H1 (cell line): ENCODE results near the gene MOB4. TPM values are rescaled to one million over a fixed set of nuclear protein-coding genes. Genes with fewer than 3 reads are reported as not detected.
A peak's percentile ranks its signal among the peaks of the same experiment; 100 is the strongest.

Experiments used
- CTCF ChIA-PET: fragments of 300-600 bp; sonication (Branson Sonifier 250); formaldehyde crosslinking; loops from one replicate; lab custom pipeline; 2021; ENCODE audit not compliant: partially characterized antibody; lab: Charles Lee
- POLR2A ChIA-PET: fragments of 300-600 bp; sonication (Branson Sonifier 250); formaldehyde crosslinking; loops from one replicate; lab custom pipeline; 2021; ENCODE audit warnings: inconsistent platforms; ENCODE audit not compliant: partially characterized antibody; lab: Charles Lee
- DNase-seq, 2 experiments: peaks; one replicate each; pipeline versions ENCODE4 v3.0.0 to v3.0.0-alpha.2; 2010 to 2022; ENCODE audit warnings: low spot score in 2 of 2, low read depth in 1 of 2, mixed read lengths in 1 of 2
- FAIRE-seq: peaks from 2 replicates; lab custom pipeline; 2011; peaks lifted over from hg19 to GRCh38; lab: Jason Lieb, UNC
- H2AFZ ChIP-seq: 2 replicates; pipeline ENCODE4 v1.8.1; 2012; ENCODE audit warnings: low read length, inconsistent platforms
- H2AK5ac ChIP-seq: 2 replicates; pipeline ENCODE4 v1.6.1; 2013; ENCODE audit warnings: low read depth, low read length
- H2BK120ac ChIP-seq: replicated peaks from 2 replicates; pipeline ENCODE3; 2013; ENCODE audit warnings: low read depth, low read length, inconsistent platforms
- H2BK12ac ChIP-seq: 2 replicates; pipeline ENCODE4 v1.6.1; 2013; ENCODE audit warnings: low read depth, low read length
- H2BK15ac ChIP-seq: 2 replicates; pipeline ENCODE4 v1.6.1; 2013; ENCODE audit warnings: low read length
- H2BK20ac ChIP-seq: 2 replicates; pipeline ENCODE4 v1.6.1; 2013; ENCODE audit warnings: low read length
- H2BK5ac ChIP-seq: 2 replicates; pipeline ENCODE4 v1.6.1; 2013; ENCODE audit warnings: low read depth, low read length
- H3K14ac ChIP-seq: 2 replicates; pipeline ENCODE4 v1.6.1; 2013; ENCODE audit warnings: inconsistent platforms; ENCODE audit not compliant: insufficient read length
- H3K18ac ChIP-seq: 2 replicates; pipeline ENCODE4 v1.6.1; 2013; ENCODE audit warnings: low read length; ENCODE audit errors: extremely low read depth
- H3K23ac ChIP-seq: 2 replicates; pipeline ENCODE4 v1.6.1; 2013; ENCODE audit warnings: inconsistent platforms; ENCODE audit not compliant: insufficient read length
- H3K23me2 ChIP-seq: 2 replicates; pipeline ENCODE4 v1.6.1; 2013; ENCODE audit warnings: low read depth, low read length
- H3K27ac ChIP-seq: 2 replicates; pipeline ENCODE4 v1.6.1; 2011; ENCODE audit warnings: low read depth, low read length, inconsistent platforms
- H3K27me3 ChIP-seq, 4 experiments: replicated peaks in 1 of 4; 1 replicate in 1 of 4; 2 replicates in 3 of 4; pipeline versions ENCODE4 v1.6.1 to v1.8.1; 2011 to 2013; ENCODE audit warnings: low read length in 3 of 4, mild to moderate bottlenecking in 3 of 4, inconsistent platforms in 2 of 4, mixed read lengths in 2 of 4, moderate library complexity in 1 of 4; ENCODE audit not compliant: control insufficient read depth in 3 of 4, insufficient read depth in 3 of 4; ENCODE audit errors: extremely low read depth in 1 of 4
- H3K36me3 ChIP-seq, 4 experiments: 2 replicates each; pipeline versions ENCODE4 v1.6.1 to v1.8.1; 2011 to 2013; ENCODE audit warnings: mild to moderate bottlenecking in 4 of 4, low read length in 3 of 4, moderate library complexity in 2 of 4, control low read depth in 1 of 4, inconsistent platforms in 1 of 4; ENCODE audit not compliant: insufficient read depth in 4 of 4, control insufficient read depth in 2 of 4
- H3K4ac ChIP-seq: replicated peaks from 2 replicates; pipeline ENCODE3; 2013; ENCODE audit warnings: low read length, low read depth, mixed read lengths, inconsistent platforms; ENCODE audit not compliant: insufficient read length
- H3K4me1 ChIP-seq, 4 experiments: replicated peaks in 1 of 4; 1 replicate in 1 of 4; 2 replicates in 3 of 4; pipeline versions ENCODE4 v1.6.1 to v1.8.1; 2011 to 2013; ENCODE audit warnings: low read length in 3 of 4, inconsistent platforms in 2 of 4, mixed read lengths in 1 of 4; ENCODE audit not compliant: insufficient read depth in 4 of 4, control insufficient read depth in 3 of 4
- H3K4me2 ChIP-seq, 2 experiments: 2 replicates each; pipeline versions ENCODE4 v1.6.1 to v1.8.1; 2011 to 2013; ENCODE audit warnings: low read depth in 2 of 2, low read length in 2 of 2, control low read depth in 1 of 2, inconsistent platforms in 1 of 2, mild to moderate bottlenecking in 1 of 2; ENCODE audit not compliant: insufficient read depth in 1 of 2
- H3K4me3 ChIP-seq, 4 experiments: fragments of 200-600, 300-600 bp in 1 of 4; sonication (generic), shearing (Covaris generic), sonication (Bioruptor Twin) in 1 of 4; 2 replicates each; pipeline versions ENCODE4 v1.5.1 to v1.8.1; 2011 to 2016; ENCODE audit warnings: low read length in 4 of 4, low read depth in 3 of 4, control low read depth in 2 of 4, inconsistent platforms in 2 of 4, mild to moderate bottlenecking in 2 of 4, mixed read lengths in 1 of 4, moderate library complexity in 1 of 4; ENCODE audit not compliant: insufficient read depth in 2 of 4; ENCODE audit errors: extremely low read depth in 1 of 4
- H3K56ac ChIP-seq: replicated peaks from 2 replicates; pipeline ENCODE3; 2013; ENCODE audit warnings: low read depth, mild to moderate bottlenecking, mixed read lengths, low read length, inconsistent platforms; ENCODE audit not compliant: insufficient read length
- H3K79me1 ChIP-seq: 2 replicates; pipeline ENCODE4 v1.6.1; 2013; ENCODE audit warnings: low read depth, low read length, control low read depth
- H3K79me2 ChIP-seq, 2 experiments: 2 replicates each; pipeline versions ENCODE4 v1.6.1 to v1.8.1; 2012 to 2013; ENCODE audit warnings: low read length in 2 of 2, mild to moderate bottlenecking in 2 of 2, inconsistent platforms in 1 of 2; ENCODE audit not compliant: insufficient read depth in 2 of 2, control insufficient read depth in 1 of 2
- H3K9ac ChIP-seq, 4 experiments: replicated peaks in 1 of 4; 1 replicate in 1 of 4; 2 replicates in 3 of 4; pipeline versions ENCODE4 v1.6.1 to v1.8.1; 2011 to 2013; ENCODE audit warnings: low read depth in 3 of 4, low read length in 3 of 4, control low read depth in 2 of 4, mild to moderate bottlenecking in 2 of 4, moderate library complexity in 2 of 4, inconsistent platforms in 1 of 4; ENCODE audit errors: extremely low read depth in 1 of 4
- H3K9me3 ChIP-seq, 2 experiments: 2 replicates each; pipeline versions ENCODE4 v1.6.1 to v1.8.1; 2012 to 2013; ENCODE audit warnings: mild to moderate bottlenecking in 2 of 2, moderate library complexity in 2 of 2, control low read depth in 1 of 2, inconsistent platforms in 1 of 2, low read depth in 1 of 2, low read length in 1 of 2, mixed read lengths in 1 of 2; ENCODE audit not compliant: insufficient read depth in 2 of 2
- H4K20me1 ChIP-seq, 2 experiments: replicated peaks in 1 of 2; 2 replicates each; pipeline versions ENCODE3 to v1.8.1; 2011 to 2013; ENCODE audit warnings: inconsistent platforms in 2 of 2, low read length in 2 of 2, mild to moderate bottlenecking in 1 of 2; ENCODE audit not compliant: insufficient read depth in 2 of 2, control insufficient read depth in 1 of 2
- H4K5ac ChIP-seq: 2 replicates; pipeline ENCODE4 v1.6.1; 2013; ENCODE audit warnings: low read length, low read depth, mixed read lengths, inconsistent platforms; ENCODE audit not compliant: insufficient read length
- H4K8ac ChIP-seq: 2 replicates; pipeline ENCODE4 v1.8.0; 2013; ENCODE audit warnings: mild to moderate bottlenecking, moderate library complexity, low read length, inconsistent platforms; ENCODE audit not compliant: insufficient read depth; ENCODE audit errors: extremely low read depth
- H4K91ac ChIP-seq: replicated peaks from 2 replicates; pipeline ENCODE3; 2013; ENCODE audit warnings: low read length, mixed read lengths, inconsistent platforms; ENCODE audit not compliant: insufficient read length
- CHD2 ChIP-seq: IDR thresholded peaks from 2 replicates; pipeline ENCODE4 v1.6.1; 2012; ENCODE audit warnings: low read length, improper control_type of control experiment
- HDAC2 ChIP-seq, 2 experiments: fragments of 300-600 bp in 1 of 2; sonication (generic) in 1 of 2; IDR thresholded peaks; 2 replicates each; pipeline ENCODE4 v1.6.1; 2011 to 2012; ENCODE audit warnings: low read depth in 2 of 2, low read length in 2 of 2, mild to moderate bottlenecking in 2 of 2, moderate library complexity in 2 of 2, borderline replicate concordance in 1 of 2, inconsistent platforms in 1 of 2
- KDM4A ChIP-seq: IDR thresholded peaks from one replicate; pipeline ENCODE4 v1.7.1; 2012; ENCODE audit warnings: low read depth, mild to moderate bottlenecking, moderate library complexity, low read length, inconsistent platforms; ENCODE audit not compliant: severe bottlenecking
- MAFK ChIP-seq: IDR thresholded peaks from 2 replicates; pipeline ENCODE4 v1.6.1; 2012; ENCODE audit warnings: low read depth, mild to moderate bottlenecking, improper control_type of control experiment, low read length
- POLR2AphosphoS5 ChIP-seq: IDR thresholded peaks from 2 replicates; pipeline ENCODE4 v1.6.1; 2011; ENCODE audit warnings: low read depth, low read length
- POU5F1 ChIP-seq: IDR thresholded peaks from 2 replicates; pipeline ENCODE4 v1.6.1; 2011; ENCODE audit warnings: low read depth, mild to moderate bottlenecking, low read length, moderate library complexity
- RAD21 ChIP-seq, 2 experiments: IDR thresholded peaks in 1 of 2; conservative IDR thresholded peaks in 1 of 2; 2 replicates each; pipeline ENCODE4 v1.6.1; 2011; ENCODE audit warnings: low read depth in 2 of 2, low read length in 2 of 2, improper control_type of control experiment in 1 of 2, inconsistent platforms in 1 of 2, mild to moderate bottlenecking in 1 of 2, moderate library complexity in 1 of 2
- SP1 ChIP-seq: IDR thresholded peaks from 2 replicates; pipeline ENCODE4 v1.6.1; 2011; ENCODE audit warnings: low read depth, low read length
- TCF12 ChIP-seq: IDR thresholded peaks from 2 replicates; pipeline ENCODE4 v1.6.1; 2011; ENCODE audit warnings: low read depth, mild to moderate bottlenecking, low read length
- TEAD4 ChIP-seq: IDR thresholded peaks from 2 replicates; pipeline ENCODE4 v1.6.1; 2012; ENCODE audit warnings: low read depth, low read length, inconsistent platforms, mixed read lengths
- WGBS, 2 experiments: shearing (Covaris generic) in 1 of 2; methylation state at CpG; one replicate each; pipeline versions ENCODE4 v1.1.6 to v1.1.7; 2013 to 2015; ENCODE audit warnings: low lambda C conversion rate in 2 of 2, mixed read lengths in 2 of 2, inconsistent platforms in 1 of 2, low coverage in 1 of 2, missing lambda C conversion rate in 1 of 2; ENCODE audit not compliant: insufficient replicate concordance in 2 of 2, insufficient coverage in 1 of 2, insufficient read length in 1 of 2; ENCODE audit errors: extremely low coverage in 1 of 2, missing lambda C conversion rate in 1 of 2; 5-methylcytosine and 5-hydroxymethylcytosine counted together
- polyA plus RNA-seq, 7 experiments: library from polyadenylated mRNA; depleted of rRNA in 3 of 7; stranded (reverse) in 5 of 7; unstranded in 2 of 7; fragments of >200 nt in 5 of 7; fragments of 200-250 nt in 2 of 7; gene quantifications; 1 replicate in 5 of 7; 2 replicates in 1 of 7; 4 replicates in 1 of 7; pipeline versions ENCODE4 v1.2.1 to v1.2.3, GENCODE V29; 2011 to 2013; ENCODE audit warnings: missing spikeins in 2 of 7, mixed read lengths in 2 of 7
- total RNA-seq: library from RNA; stranded (reverse); fragmentation: NEBNext Ultra II Directional; extraction: Animal tissue kit (Norgen Biotek cat#: 25700); gene quantifications from 2 replicates; pipeline ENCODE4 v1.2.1, GENCODE V29; 2021
- TF ChIP-seq, protein P1 (sequence below): IDR thresholded peaks from 2 replicates; pipeline ENCODE4 v1.6.1; 2012; ENCODE audit warnings: low read length, inconsistent platforms

Gene MOB4
- total and polyA plus RNA-seq, 2 of the 8 experiments (the other 6 are each of a cell fraction or from before 2014, with no cell fraction given), result 51.5 to 54.2 TPM

GRCh38 chr2:197547163-197547900, 31.5 kb downstream of the MOB4 start:
- H4K5ac ChIP-seq, result no peak overlapping the region
- no peak overlapping the region for H2AFZ ChIP-seq
- H3K9me3 ChIP-seq, result no peaks in the 10 kb centered on the region
- 94% methylated on average over 5 of the region's 5 CpGs; no CpG with 5 or more reads in 1 of the 2 experiments for WGBS, 2 experiments
- no peak overlapping the region for H2BK20ac ChIP-seq
- no peak for FAIRE-seq
- no peaks in the 10 kb centered on the region for H3K27me3 ChIP-seq
- H3K4me2 ChIP-seq, result no peak overlapping the region
- H3K79me2 ChIP-seq, result no peaks in the 10 kb centered on the region
- no peaks in the 10 kb centered on the region for H3K4me1 ChIP-seq
- ChIA-PET CTCF (interaction anchor here (1.1 kb wide), 1 partner anchor 17 kb away, joined by 3 read pairs; no protein-coding TSS in a partner anchor), POLR2A (interaction anchor here (1.2 kb wide), 1 partner anchor 9 kb away, joined by 3 read pairs; no protein-coding TSS in a partner anchor)
- H3K79me1 ChIP-seq, result no peaks in the 10 kb centered on the region
- no peak overlapping the region for H2BK120ac ChIP-seq
- peaks cover 4 to 42% (median 13%) of the 10 kb centered on the region in 4 experiments for H3K36me3 ChIP-seq
- H4K8ac ChIP-seq, result no peak overlapping the region
- H3K4me3 ChIP-seq, result no peak overlapping the region
- no peak for DNase-seq
- H3K23me2 ChIP-seq, result no peaks in the 10 kb centered on the region
- peaks cover 0 to 2% of the 10 kb centered on the region in 2 experiments for H4K20me1 ChIP-seq
- H4K91ac ChIP-seq, result no peak overlapping the region
- no peak overlapping the region for H2AK5ac ChIP-seq
- no peak overlapping the region for H2BK15ac ChIP-seq
- no peak overlapping the region for H2BK12ac ChIP-seq
- H3K18ac ChIP-seq, result no peak overlapping the region
- no peak overlapping the region for H3K9ac ChIP-seq
- no peak overlapping the region for H3K23ac ChIP-seq
- no peak overlapping the region for H2BK5ac ChIP-seq
- no peak overlapping the region for H3K27ac ChIP-seq
- H3K56ac ChIP-seq, result peak overlapping the region; percentile 39
- no peak overlapping the region for H3K4ac ChIP-seq
- no peak overlapping the region for H3K14ac ChIP-seq
- TF ChIP-seq KDM4A (no peak), TCF12 (no peak), SP1 (no peak), MAFK (no peak), CHD2 (no peak), POLR2AphosphoS5 (no peak), HDAC2 (IDR thresholded peaks at IDR 0.05; ENCODE audit: borderline replicate concordance in 1 of 2, low read depth in 2 of 2, low read length in 2 of 2) (no peak), TEAD4 (no peak), RAD21 (IDR thresholded peaks at IDR 0.05 in 1 of 2, conservative IDR thresholded peaks at IDR 0.05 in 1 of 2; ENCODE audit: low read depth in 2 of 2, low read length in 2 of 2) (no peak), POU5F1 (no peak)
- TF ChIP-seq, protein P1, sequence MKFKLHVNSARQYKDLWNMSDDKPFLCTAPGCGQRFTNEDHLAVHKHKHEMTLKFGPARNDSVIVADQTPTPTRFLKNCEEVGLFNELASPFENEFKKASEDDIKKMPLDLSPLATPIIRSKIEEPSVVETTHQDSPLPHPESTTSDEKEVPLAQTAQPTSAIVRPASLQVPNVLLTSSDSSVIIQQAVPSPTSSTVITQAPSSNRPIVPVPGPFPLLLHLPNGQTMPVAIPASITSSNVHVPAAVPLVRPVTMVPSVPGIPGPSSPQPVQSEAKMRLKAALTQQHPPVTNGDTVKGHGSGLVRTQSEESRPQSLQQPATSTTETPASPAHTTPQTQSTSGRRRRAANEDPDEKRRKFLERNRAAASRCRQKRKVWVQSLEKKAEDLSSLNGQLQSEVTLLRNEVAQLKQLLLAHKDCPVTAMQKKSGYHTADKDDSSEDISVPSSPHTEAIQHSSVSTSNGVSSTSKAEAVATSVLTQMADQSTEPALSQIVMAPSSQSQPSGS, result no peak
